ENCODE measurements around the gene ZNF514. TPM values are rescaled to one million over a fixed set of nuclear protein-coding genes. Genes with fewer than 3 reads are reported as not detected.
A peak's percentile ranks its signal among the peaks of the same experiment; 100 is the strongest.

Gene ZNF514
- total RNA-seq, 1 experiment from 2014 or later, result 12.9 TPM

GRCh38 chr2:95158441-95158840 lies 1.2 kb downstream of the ZNF514 start:
- TF ChIP-seq CTCF (conservative IDR thresholded peaks at IDR 0.05), result no peak
- Histone ChIP-seq H4K91ac (ENCODE audit: insufficient read length, low read depth, low read length) (no peak overlapping the region), H4K5ac (ENCODE audit: insufficient read length, low read depth, low read length) (no peak overlapping the region), H3K79me2 (ENCODE audit: insufficient read depth, low read length) (no peaks in the 10 kb centered on the region), H3K23me2 (ENCODE audit: insufficient read length, low read depth, low read length, poor library complexity, severe bottlenecking) (peaks cover 5% of the 10 kb centered on the region), H4K8ac (replicated peaks; ENCODE audit: insufficient read length, low read depth, low read length) (no peak overlapping the region), H3K4me2 (ENCODE audit: insufficient read depth, insufficient read length, low read length) (peak overlapping the region; percentile 49), H2BK12ac (ENCODE audit: insufficient read length, low read depth, low read length) (no peak overlapping the region), H3K27me3 (ENCODE audit: insufficient read depth, low read length) (no peaks in the 10 kb centered on the region), H4K20me1 (ENCODE audit: control insufficient read depth, insufficient read depth, insufficient read length) (no peaks in the 10 kb centered on the region), H3K79me1 (ENCODE audit: insufficient read depth, low read depth, low read length, poor library complexity, severe bottlenecking) (no peaks in the 10 kb centered on the region), H2AFZ (ENCODE audit: low read length) (no peak overlapping the region), H3K18ac (ENCODE audit: insufficient read length, low read depth, low read length) (no peak overlapping the region), H3K9ac (ENCODE audit: extremely low read depth, insufficient read length, low read length) (no peak overlapping the region), H3K9me3 (ENCODE audit: control insufficient read depth, low read depth, low read length) (no peaks in the 10 kb centered on the region), H3K27ac (ENCODE audit: insufficient read length, low read depth, low read length) (no peak overlapping the region), H2BK120ac (ENCODE audit: low read depth, low read length, poor library complexity, severe bottlenecking) (no peak overlapping the region), H2BK5ac (ENCODE audit: insufficient read length, low read length) (no peak overlapping the region), H3K14ac (ENCODE audit: insufficient read depth, low read length) (no peak overlapping the region), H3K23ac (ENCODE audit: insufficient read length, low read depth, low read length) (no peak overlapping the region), H3T11ph (ENCODE audit: low read length) (no peak overlapping the region), H3K4me1 (ENCODE audit: insufficient read depth, low read length) (no peaks in the 10 kb centered on the region), H3K56ac (ENCODE audit: insufficient read length, low read depth, low read length) (no peak overlapping the region), H3K4ac (ENCODE audit: low read depth, low read length) (no peak overlapping the region), H2BK15ac (ENCODE audit: low read depth, low read length) (no peak overlapping the region), H2AK5ac (ENCODE audit: insufficient read length, low read length) (no peak overlapping the region), H2BK20ac (ENCODE audit: low read depth, low read length, poor library complexity, severe bottlenecking) (no peak overlapping the region)
- no CpG with 5 or more reads among the region's 10 CpGs for WGBS (ENCODE audit: extremely low coverage, insufficient read length, low lambda C conversion rate)
- Mint-ChIP-seq H3K27me3 (ENCODE audit: low read depth) (peaks cover 12% of the 10 kb centered on the region), H3K27ac (no peak overlapping the region), H3K4me3 (peak overlapping the region; percentile 77 to 89), H3K36me3 (ENCODE audit: insufficient read depth in 1 of 3, low read depth in 3 of 3) (peaks cover 29 to 36% (median 30%) of the 10 kb centered on the region in 3 experiments), H3K9me3 (peaks cover 3 to 10% of the 10 kb centered on the region in 2 experiments; a peak in 4 of 5 replicates), H3K4me1 (peaks cover 6 to 7% of the 10 kb centered on the region in 2 experiments)
- no peak for DNase-seq
